ENCODE measurements around the gene CHST13. TPM values are rescaled to one million over a fixed set of nuclear protein-coding genes. Genes with fewer than 3 reads are reported as not detected.

The CHST13 gene
- total RNA-seq, 8 experiments from 2014 or later: 0.28 to 1.6 (median 0.40) TPM; not detected in 5

DNA sequence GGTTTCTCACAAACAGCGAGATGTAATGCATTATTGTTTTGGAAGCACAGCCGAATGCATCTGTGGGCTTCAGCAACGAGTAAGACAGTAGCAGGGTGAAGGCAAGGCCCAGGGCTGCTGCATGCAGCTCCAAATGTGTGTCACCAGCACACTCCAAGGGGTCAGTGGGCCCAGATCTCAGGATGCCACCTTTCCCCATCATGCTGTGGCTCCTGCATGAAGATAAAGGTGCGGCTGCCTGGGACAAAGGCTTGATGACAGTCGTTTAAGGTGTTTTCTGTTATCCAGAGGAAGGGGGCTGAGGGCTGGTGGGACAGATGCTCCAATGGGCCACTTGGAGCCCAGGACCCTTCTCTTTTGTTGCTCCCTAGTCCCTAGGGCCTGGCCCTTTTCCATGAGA lies 21.6 kb downstream of the CHST13 start:
- no peak overlapping the region for H3K27ac ChIP-seq
- peaks cover 0 to 6% of the 10 kb centered on the region in 2 donors for H3K4me1 ChIP-seq (replicated peaks in 1 of 2)
- no peak overlapping the region for H3K4me3 ChIP-seq
- ATAC-seq (replicated peaks in 6 of 8): no peak
- in situ Hi-C loops (cut with MboI; ENCODE audit: low pct_unique_long_range_greater_than_20kb in 2 of 9, low sequenced_read_pairs in 9 of 9, unreplicated experiment in 9 of 9): no loop called here
- 20 to 82% (median 44%) methylated on average over 1 to 4 of the region's 5 CpGs; no CpG with 5 or more reads in 2 of the 10 experiments for WGBS, 10 experiments

DNA sequence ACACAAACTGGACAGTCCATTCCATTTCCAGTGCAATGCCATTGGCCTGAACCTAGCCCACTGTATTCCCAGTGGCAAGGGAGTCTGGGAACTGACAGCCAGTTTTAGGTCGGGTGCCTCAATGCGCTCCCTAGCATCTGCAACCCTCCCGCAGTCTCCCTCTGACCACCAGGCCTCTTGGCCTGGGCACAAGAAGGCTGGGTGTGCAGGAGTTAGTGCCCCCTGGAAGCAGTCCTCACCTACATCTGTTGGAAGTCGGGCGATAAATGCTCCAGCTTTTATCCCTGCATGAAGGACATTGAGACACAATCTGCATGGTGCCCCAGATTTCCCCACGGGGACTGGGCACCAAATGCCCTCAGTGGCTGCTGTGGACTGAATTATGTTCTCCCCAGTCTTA lies 22.1 kb downstream of the CHST13 start:
- in situ Hi-C loops (cut with MboI; ENCODE audit: low pct_unique_long_range_greater_than_20kb in 2 of 9, low sequenced_read_pairs in 9 of 9, unreplicated experiment in 9 of 9): no loop called here
- WGBS, 10 experiments: 60 to 100% (median 73%) methylated on average over 1 to 3 of the region's 6 CpGs; no CpG with 5 or more reads in 6 of the 10 experiments
- peaks cover 0 to 6% of the 10 kb centered on the region in 2 donors for H3K4me1 ChIP-seq (replicated peaks in 1 of 2)

DNA sequence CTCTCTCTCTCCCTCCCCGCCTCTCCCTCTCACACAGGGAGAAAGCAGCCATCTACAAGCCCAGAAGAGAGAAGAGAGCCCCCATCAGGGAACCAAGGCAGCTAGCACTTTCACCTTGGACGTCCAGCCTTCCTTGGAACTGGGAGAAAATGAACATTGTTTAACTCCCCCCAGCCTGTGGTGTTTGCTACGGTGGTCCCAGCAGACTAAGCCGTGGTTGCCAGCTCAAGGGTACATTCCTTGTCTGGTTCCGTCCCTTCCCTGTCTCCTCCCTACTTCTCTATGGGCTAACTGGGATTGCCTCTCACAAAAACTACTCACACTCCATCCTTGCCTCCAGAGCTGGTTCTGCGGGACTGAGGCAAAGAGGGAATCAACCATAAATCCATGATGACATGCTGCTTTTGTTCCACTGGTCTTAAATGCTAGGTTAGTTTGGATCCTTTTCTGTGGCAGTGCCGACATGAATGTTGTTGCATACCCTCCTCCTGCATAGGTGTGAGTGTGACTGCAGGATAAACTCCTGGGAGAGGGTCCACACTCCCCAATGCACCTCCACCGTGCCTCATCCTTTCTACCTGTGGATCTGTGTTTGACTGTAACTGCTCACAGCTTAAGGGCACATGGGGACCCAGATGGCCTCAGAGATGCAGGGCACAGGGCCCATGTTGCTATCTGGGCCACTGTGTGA lies 22.7 kb downstream of the CHST13 start:
- no peak for ATAC-seq (replicated peaks in 6 of 8)
- Histone ChIP-seq H3K4me3 (no peak overlapping the region), H3K4me1 (replicated peaks in 1 of 2) (peaks cover 0 to 6% of the 10 kb centered on the region in 2 donors), H3K27ac (no peak overlapping the region)
- in situ Hi-C loops (cut with MboI; ENCODE audit: low pct_unique_long_range_greater_than_20kb in 2 of 9, low sequenced_read_pairs in 9 of 9, unreplicated experiment in 9 of 9): no loop called here
- 0 to 88% (median 54%) methylated on average over 1 to 5 of the region's 8 CpGs; no CpG with 5 or more reads in 1 of the 10 experiments for whole genome bisulfite sequencing, 10 experiments

More for the DNA sequence above, 22.1 kb downstream of the CHST13 start:
- Histone ChIP-seq H3K27ac (no peak overlapping the region), H3K4me3 (no peak overlapping the region)
- ATAC-seq (replicated peaks in 6 of 8): no peak

DNA sequence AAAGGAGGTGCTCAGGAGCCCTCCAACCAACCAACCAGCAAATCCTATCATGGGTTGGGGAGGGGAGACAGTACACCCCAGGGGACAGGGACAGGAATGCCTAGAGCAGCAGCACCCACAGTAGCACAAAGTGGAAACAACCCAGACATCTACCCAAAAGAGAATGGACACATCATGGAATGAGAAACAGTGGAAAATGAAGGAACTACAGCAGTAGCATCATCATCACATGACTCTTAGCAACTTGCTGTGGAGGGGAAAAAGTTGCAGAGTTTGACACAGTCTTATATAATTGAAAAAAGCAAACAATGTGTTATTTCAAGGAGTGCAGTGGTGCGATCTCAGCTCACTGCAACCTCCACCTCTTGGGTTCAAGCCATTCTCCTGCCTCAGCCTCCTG lies 23.8 kb downstream of the CHST13 start:
- in situ Hi-C loops (cut with MboI; ENCODE audit: low pct_unique_long_range_greater_than_20kb in 2 of 9, low sequenced_read_pairs in 9 of 9, unreplicated experiment in 9 of 9): no loop called here
- 0 to 100% methylated on average over 1 of the region's 1 CpG; no CpG with 5 or more reads in 8 of the 10 experiments for WGBS, 10 experiments
- H3K4me3 ChIP-seq: no peak overlapping the region
- H3K27ac ChIP-seq: no peak overlapping the region
- no peak for ATAC-seq (replicated peaks in 6 of 8)
- peaks cover 0 to 6% of the 10 kb centered on the region in 2 donors for H3K4me1 ChIP-seq (replicated peaks in 1 of 2)

DNA sequence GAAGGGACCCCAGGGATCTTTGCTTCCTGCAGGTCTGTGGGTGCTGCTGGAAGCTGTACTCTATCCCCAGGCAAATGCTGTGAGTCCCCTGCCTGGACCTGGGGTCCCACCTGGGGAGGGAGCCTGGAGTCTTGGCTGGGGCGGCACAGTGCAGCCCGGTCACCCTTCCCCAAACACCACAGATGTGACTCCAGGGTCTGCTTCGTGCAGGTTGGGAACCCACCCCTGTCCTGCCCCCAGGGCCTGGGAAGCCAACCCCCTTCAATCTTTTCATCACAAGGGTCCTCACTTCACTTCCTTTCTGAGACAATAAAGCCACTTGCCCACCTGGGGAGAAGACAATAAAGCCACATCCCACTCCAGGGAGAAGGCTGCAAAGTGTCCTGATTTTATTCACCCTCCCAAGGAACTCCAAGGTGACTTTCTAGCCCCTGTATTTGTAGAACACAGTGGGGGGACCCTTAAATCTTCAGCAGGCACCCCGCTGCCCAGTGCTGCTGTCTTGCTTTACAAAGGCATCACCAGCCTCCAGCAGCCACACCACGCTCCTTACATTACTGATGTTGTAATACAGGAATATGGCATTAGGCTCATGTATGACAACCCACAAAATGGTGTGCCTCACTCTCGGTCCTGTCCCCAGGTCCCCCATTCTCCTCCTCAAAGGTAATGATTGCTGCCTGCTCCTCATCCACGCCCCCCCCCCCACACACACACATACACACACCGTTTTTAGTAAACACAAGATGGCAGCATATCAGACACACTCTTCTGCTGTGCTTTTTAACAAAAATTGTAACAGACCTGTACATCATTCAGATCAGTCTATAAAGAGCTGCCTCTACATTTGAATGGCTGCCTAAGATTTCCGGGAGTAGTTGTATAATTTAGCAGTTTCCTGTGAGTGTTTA lies 24.9 kb downstream of the CHST13 start:
- 3 to 61% (median 39%) methylated on average over 1 to 5 of the region's 9 CpGs; no CpG with 5 or more reads in 3 of the 10 experiments for WGBS, 10 experiments
- Histone ChIP-seq H3K27ac (no peak overlapping the region), H3K4me3 (no peak overlapping the region), H3K4me1 (replicated peaks in 1 of 2) (peaks cover 0 to 6% of the 10 kb centered on the region in 2 donors)
- in situ Hi-C loops (cut with MboI; ENCODE audit: low pct_unique_long_range_greater_than_20kb in 2 of 9, low sequenced_read_pairs in 9 of 9, unreplicated experiment in 9 of 9): no loop called here
- peak in 3 of 8 experiments; percentile 19 to 25 (median 20) for ATAC-seq (replicated peaks in 6 of 8)

DNA sequence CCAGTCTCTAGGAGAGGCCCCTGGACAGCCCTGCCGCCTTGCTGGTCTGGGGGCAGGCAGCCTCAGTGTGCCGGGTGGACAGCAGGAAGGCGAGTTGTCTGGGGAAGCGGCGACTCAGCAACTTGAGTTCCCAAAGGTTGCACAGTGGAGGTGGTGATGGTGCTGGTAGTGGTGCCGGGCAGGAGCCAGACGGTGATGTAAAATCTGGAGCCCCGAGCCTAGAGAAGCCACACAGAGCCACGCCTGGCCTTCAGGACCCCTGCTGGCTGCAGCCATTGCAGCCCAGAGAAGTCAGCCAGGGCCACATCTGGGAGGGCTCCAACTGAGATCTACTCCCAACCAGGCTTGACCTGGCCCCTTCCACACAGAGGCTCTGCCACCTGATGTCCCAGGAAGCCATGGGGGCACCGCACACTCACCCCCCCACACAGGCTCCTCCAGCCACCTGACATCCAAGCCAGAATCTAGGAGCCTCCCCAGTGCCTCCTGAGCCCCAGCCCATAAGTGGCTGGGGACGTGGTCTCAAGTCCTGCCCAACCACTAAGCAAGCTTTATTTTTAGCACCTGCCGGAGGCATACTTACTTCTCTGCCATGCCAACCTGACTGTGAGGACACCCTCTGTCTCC lies 26.0 kb downstream of the CHST13 start:
- 64 to 100% (median 70%) methylated on average over 1 to 4 of the region's 12 CpGs; no CpG with 5 or more reads in 6 of the 10 experiments for WGBS, 10 experiments
- H3K4me3 ChIP-seq: no peak overlapping the region
- H3K27ac ChIP-seq: no peak overlapping the region
- in situ Hi-C loops (cut with MboI; ENCODE audit: low pct_unique_long_range_greater_than_20kb in 2 of 9, low sequenced_read_pairs in 9 of 9, unreplicated experiment in 9 of 9): no loop called here
- H3K4me1 ChIP-seq (replicated peaks in 1 of 2): peaks cover 0 to 6% of the 10 kb centered on the region in 2 donors
- ATAC-seq (replicated peaks in 6 of 8): no peak

DNA sequence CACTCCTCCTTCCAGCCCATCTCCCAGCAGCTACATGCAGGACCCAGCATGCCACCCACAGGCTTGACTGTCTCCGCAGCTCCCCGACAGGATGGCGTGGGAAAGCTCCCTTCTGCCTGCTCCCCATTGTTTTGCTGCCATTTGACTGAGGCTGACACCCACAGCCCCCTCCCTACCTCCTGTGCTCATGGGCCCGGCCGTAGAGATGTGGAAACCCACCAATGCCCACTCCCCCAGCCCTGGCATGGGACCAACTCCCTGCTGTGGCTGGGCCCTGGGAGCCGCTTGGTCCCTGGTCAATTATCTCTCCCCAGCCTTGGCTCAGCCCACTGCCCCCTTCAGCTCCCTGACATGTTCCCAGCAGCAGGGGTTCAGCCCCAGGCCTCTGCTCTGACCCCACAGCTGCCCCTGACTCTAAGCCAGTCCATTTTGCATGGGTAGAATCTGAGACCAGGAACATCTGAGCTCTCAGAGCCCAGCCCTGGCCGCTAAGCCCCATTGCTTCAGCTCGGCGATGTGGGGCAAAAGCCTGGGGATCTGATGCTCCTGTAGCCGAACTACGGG lies 26.6 kb downstream of the CHST13 start:
- Histone ChIP-seq H3K4me3 (no peak overlapping the region), H3K4me1 (replicated peaks in 1 of 2) (peaks cover 0 to 6% of the 10 kb centered on the region in 2 donors), H3K27ac (no peak overlapping the region)
- in situ Hi-C loops (cut with MboI; ENCODE audit: low pct_unique_long_range_greater_than_20kb in 2 of 9, low sequenced_read_pairs in 9 of 9, unreplicated experiment in 9 of 9): no loop called here
- WGBS, 10 experiments: 50 to 100% methylated on average over 2 to 3 of the region's 11 CpGs; no CpG with 5 or more reads in 8 of the 10 experiments
- ATAC-seq (replicated peaks in 6 of 8): peak in 1 of 8 experiments; percentile 26

DNA sequence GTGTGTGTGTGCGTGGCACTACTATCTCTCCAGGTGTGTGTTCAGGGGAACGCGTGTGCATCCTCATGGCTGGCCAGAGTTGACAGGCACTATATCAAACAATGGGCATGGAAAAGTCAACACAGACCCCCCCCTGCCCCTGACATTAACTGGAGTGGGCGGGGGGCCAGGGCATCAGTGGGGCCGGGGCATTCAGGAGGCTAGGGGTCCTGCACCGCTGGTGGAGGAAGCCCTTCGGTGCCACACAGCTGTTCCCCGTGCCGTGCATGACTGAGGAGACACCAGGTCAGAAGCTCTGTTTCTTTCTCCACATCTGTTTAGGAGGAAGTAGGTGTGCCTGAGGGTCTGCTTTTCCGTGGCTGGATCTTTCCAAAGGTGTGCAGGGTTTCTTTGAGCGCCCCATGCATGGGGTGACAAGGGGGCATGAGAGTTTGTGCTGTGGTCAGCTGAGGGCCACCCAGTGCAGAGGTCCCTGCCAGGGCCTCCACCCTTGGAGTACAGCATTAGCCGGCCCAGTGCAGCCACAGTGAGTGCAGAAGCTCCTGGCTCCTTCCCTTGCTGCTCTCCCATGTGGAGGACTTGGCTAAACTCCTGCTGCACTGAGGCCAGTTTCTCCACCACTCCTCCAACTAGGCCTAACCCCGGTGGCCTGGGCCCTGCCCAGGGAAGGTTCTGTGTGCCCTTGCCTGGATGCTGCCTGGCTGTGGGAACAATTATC lies 27.3 kb downstream of the CHST13 start:
- ATAC-seq (replicated peaks in 6 of 8): peak in 2 of 8 experiments; percentile 25 to 58
- H3K27ac ChIP-seq: no peak overlapping the region
- 81 to 100% (median 93%) methylated on average over 1 to 4 of the region's 13 CpGs; no CpG with 5 or more reads in 5 of the 10 experiments for WGBS, 10 experiments
- H3K4me1 ChIP-seq (replicated peaks in 1 of 2): peaks cover 0 to 6% of the 10 kb centered on the region in 2 donors
- in situ Hi-C loops (cut with MboI; ENCODE audit: low pct_unique_long_range_greater_than_20kb in 2 of 9, low sequenced_read_pairs in 9 of 9, unreplicated experiment in 9 of 9): no loop called here
- no peak overlapping the region for H3K4me3 ChIP-seq

DNA sequence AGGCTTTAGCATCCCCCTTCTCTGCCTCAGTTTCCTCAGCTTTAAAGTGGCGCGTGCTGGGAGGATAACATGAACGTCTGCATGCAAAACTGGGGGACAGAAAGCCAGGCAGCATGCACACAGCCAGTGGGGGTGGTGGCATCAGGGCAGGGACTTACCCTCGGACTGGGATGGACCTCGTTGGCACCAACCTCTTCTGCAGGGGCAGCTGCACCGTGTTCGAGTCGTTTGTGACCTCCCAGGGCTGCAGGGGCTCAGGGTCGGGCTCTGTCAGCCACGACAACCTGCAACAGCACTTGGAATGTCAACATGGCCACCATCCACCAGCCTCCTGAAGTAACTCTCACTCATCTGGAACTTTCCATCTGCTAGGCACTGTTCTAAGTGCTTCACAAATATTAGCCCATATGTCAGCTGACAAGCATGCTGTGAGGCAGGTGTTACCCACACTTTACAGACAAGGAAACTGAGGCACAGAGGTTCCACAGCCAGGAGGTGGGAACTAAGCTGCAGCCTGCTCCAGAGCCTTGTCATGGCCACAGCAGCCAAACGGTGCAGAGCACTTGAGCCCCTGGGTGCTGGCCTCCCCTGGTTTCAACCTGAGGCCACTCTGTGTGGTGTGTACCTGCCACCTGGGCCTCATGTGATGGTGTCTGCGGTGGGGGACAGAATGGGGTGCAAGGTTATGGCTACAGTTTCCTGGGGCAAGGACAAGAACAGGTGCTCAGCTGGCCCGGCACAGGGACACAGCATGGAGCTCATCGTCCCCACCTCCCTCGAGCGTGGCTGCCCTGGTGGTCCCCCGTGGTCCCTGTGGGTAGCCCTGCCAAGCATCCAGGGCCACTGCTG lies 28.1 kb downstream of the CHST13 start:
- 0 to 89% (median 60%) methylated on average over 1 to 8 of the region's 17 CpGs; no CpG with 5 or more reads in 4 of the 10 experiments for WGBS, 10 experiments
- Histone ChIP-seq H3K4me3 (no peak overlapping the region), H3K27ac (no peak overlapping the region), H3K4me1 (replicated peaks in 1 of 2) (peaks cover 0 to 6% of the 10 kb centered on the region in 2 donors)
- ATAC-seq (replicated peaks in 6 of 8): no peak
- in situ Hi-C loops (cut with MboI; ENCODE audit: low pct_unique_long_range_greater_than_20kb in 2 of 9, low sequenced_read_pairs in 9 of 9, unreplicated experiment in 9 of 9): no loop called here

DNA sequence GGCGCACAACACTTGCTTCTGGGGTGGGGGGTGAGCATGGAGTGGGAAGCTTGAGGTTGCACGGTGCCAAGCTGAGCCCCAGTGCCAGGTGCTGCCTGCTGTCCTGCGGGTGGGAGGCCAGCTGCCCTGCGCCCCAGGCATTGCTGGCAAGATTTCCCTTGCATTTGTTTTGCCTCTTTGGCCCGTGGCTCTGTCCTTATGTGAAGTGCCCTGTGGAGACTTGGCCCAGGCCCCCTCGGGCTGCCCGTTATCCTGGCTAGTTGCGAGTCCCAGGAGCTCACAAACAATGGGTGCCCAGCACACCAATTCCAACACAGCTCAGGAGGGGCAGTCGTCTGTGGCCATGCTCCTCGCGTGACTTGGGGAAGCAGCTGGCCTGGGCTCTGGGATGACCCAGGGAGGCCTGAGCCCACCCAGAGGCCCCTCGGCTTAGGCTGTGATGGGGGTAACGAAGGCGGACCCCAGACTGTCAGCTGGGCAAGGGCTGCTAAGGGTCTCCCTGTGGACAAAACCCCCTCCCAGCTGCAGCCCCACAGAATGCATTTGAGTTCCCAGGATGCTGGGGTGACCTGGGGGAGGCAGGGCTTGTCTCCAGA lies 28.8 kb downstream of the CHST13 start:
- 60 to 100% (median 80%) methylated on average over 1 to 2 of the region's 14 CpGs; no CpG with 5 or more reads in 7 of the 10 experiments for WGBS, 10 experiments
- in situ Hi-C loops (cut with MboI; ENCODE audit: low pct_unique_long_range_greater_than_20kb in 2 of 9, low sequenced_read_pairs in 9 of 9, unreplicated experiment in 9 of 9): no loop called here
- no peak for ATAC-seq (replicated peaks in 6 of 8)
- H3K27ac ChIP-seq: no peak overlapping the region
- no peak overlapping the region for H3K4me3 ChIP-seq
- H3K4me1 ChIP-seq (replicated peaks in 1 of 2): peaks cover 0 to 6% of the 10 kb centered on the region in 2 donors

All from motor neuron (in vitro differentiated cells).